WERI-Rb-1 (cell line): ENCODE data around the gene STK32C.

ENCODE experiments used
- DNase-seq: peaks from one replicate; pipeline ENCODE4 v3.0.0-alpha.2; 2020
- H3K27ac ChIP-seq: fragments of 250-450 bp; sonication (Bioruptor Pico); 2 replicates; pipeline ENCODE4 v1.5.1; 2020; ENCODE audit warnings: mild to moderate bottlenecking, moderate library complexity
- H3K27me3 ChIP-seq: fragments of 250-450 bp; sonication (Bioruptor Pico); 2 replicates; pipeline ENCODE4 v1.5.1; 2021; ENCODE audit warnings: mild to moderate bottlenecking, low read depth, moderate library complexity; ENCODE audit not compliant: insufficient read depth, severe bottlenecking
- H3K36me3 ChIP-seq: fragments of 250-450 bp; sonication (Bioruptor Pico); 2 replicates; pipeline ENCODE4 v1.5.1; 2020; ENCODE audit warnings: mild to moderate bottlenecking, moderate library complexity
- H3K4me3 ChIP-seq: 2 replicates; pipeline ENCODE4 v1.5.1; 2011; ENCODE audit warnings: low read depth, mild to moderate bottlenecking, control low read depth, low read length
- H3K9me3 ChIP-seq: fragments of 250-450 bp; sonication (Bioruptor Pico); 2 replicates; pipeline ENCODE4 v1.5.1; 2021; ENCODE audit warnings: mild to moderate bottlenecking, moderate library complexity; ENCODE audit not compliant: severe bottlenecking
- TF ChIP-seq, protein P1 (sequence below): IDR thresholded peaks from 2 replicates; pipeline ENCODE4 v1.5.1; 2011; ENCODE audit warnings: low read depth, mild to moderate bottlenecking, control low read depth, inconsistent platforms, low read length

The STK32C gene

DNA sequence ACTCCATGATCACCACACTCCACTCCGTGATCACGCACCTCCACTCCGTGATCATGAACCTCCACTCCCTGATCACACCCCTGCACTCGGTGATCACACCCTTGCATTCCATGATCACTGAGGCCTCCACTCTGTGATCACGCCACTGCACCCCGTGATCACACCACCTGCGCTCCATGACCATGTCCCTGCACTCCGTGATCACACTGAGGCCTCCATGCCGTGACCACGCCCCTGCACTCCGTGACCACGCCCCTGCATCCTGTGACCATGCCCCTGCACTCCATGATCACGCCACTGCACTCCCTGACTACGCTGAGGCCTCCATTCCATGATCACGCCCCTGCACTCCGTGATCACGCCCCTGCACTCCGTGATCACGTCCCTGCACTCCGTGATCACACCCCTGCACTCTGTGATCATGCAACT, 27.1 kb downstream of the STK32C start:
- TF ChIP-seq, protein P1, sequence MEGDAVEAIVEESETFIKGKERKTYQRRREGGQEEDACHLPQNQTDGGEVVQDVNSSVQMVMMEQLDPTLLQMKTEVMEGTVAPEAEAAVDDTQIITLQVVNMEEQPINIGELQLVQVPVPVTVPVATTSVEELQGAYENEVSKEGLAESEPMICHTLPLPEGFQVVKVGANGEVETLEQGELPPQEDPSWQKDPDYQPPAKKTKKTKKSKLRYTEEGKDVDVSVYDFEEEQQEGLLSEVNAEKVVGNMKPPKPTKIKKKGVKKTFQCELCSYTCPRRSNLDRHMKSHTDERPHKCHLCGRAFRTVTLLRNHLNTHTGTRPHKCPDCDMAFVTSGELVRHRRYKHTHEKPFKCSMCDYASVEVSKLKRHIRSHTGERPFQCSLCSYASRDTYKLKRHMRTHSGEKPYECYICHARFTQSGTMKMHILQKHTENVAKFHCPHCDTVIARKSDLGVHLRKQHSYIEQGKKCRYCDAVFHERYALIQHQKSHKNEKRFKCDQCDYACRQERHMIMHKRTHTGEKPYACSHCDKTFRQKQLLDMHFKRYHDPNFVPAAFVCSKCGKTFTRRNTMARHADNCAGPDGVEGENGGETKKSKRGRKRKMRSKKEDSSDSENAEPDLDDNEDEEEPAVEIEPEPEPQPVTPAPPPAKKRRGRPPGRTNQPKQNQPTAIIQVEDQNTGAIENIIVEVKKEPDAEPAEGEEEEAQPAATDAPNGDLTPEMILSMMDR = no peak
- Histone ChIP-seq H3K36me3 (no peaks in the 10 kb centered on the region), H3K4me3 (no peak overlapping the region), H3K9me3 (no peaks in the 10 kb centered on the region), H3K27me3 (no peaks in the 10 kb centered on the region), H3K27ac (no peak overlapping the region)
- no peak for DNase-seq

DNA sequence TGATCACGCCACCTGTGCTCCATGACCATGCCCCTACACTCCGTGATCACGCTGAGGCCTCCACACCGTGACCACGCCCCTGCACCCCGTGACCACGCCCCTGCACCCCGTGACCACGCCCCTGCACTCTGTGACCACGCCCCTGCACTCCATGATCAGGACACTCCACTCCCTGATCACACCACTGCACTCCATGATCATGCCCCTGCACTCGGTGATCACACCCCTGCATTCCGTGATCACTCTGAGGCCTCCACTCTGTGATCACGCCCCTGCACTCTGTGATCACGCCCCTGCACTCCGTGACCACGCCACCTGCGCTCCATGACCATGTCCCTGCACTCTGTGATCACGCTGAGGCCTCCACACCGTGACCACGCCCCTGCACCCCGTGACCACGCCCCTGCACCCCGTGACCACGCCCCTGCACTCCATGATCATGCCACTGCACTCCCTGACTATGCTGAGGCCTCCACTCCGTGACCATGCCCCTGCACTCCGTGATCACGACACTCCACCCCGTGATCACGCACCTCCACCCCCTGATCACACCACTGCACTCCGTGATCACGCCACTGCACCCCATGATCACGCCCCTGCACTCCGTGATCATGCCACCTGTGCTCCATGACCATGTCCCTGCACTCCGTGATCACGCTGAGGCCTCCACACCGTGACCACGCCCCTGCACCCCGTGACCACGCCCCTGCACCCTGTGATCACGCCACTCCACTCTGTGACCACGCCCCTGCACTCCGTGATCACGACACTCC, 27.7 kb downstream of the STK32C start:
- H3K36me3 ChIP-seq = no peaks in the 10 kb centered on the region
- no peak overlapping the region for H3K27ac ChIP-seq
- no peak for DNase-seq
- TF ChIP-seq, protein P1 = no peak
- H3K4me3 ChIP-seq = no peak overlapping the region
- H3K27me3 ChIP-seq = no peaks in the 10 kb centered on the region
- no peaks in the 10 kb centered on the region for H3K9me3 ChIP-seq

DNA sequence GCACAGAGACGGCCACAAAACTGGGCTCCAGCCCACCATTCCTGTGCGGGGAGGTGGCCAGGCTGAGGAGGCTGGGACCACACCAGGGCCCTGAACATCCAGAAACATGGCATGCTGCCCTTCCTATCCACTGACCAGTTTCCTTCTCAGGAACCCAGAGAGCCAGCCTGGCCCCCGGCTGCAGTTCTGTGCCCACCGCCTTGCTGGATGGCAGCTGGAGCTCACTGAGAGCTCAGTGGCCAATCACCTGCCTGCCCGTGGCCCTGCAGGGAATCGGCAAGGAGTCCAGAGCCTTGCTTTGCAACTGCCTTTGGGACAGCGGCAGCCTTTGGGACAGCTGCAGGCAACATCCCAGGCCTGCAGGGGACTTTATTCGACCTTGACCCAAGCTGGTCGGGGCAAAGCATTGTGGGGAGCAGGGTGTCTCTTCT, 30.4 kb downstream of the STK32C start:
- TF ChIP-seq, protein P1 = no peak
- no peaks in the 10 kb centered on the region for H3K9me3 ChIP-seq
- H3K4me3 ChIP-seq = no peak overlapping the region
- H3K27ac ChIP-seq = no peak overlapping the region
- no peaks in the 10 kb centered on the region for H3K36me3 ChIP-seq
- no peaks in the 10 kb centered on the region for H3K27me3 ChIP-seq
- DNase-seq = no peak

DNA sequence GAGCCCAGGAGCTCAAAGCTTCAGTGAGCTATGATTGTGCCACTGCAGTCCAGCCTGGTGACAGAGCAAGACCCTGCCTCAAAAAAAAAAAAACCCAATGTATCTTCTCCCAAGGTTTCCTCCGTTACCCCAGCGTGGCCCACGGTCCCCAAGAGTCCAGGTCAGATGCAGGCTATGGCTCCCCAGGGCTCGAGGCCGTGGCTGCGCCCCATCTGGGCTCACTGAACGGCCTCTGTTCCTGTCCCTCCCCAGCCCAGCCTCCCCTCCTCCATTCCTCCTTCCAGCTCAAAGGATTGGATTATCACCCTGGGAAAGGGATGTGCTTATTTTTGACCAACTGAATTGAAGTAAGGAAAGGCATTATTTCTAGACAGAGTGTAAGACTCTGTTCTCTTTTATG, 31.0 kb downstream of the STK32C start:
- Histone ChIP-seq H3K36me3 (no peaks in the 10 kb centered on the region), H3K9me3 (no peaks in the 10 kb centered on the region), H3K27me3 (no peaks in the 10 kb centered on the region), H3K27ac (no peak overlapping the region), H3K4me3 (no peak overlapping the region)
- DNase-seq = no peak
- TF ChIP-seq, protein P1 = no peak

DNA sequence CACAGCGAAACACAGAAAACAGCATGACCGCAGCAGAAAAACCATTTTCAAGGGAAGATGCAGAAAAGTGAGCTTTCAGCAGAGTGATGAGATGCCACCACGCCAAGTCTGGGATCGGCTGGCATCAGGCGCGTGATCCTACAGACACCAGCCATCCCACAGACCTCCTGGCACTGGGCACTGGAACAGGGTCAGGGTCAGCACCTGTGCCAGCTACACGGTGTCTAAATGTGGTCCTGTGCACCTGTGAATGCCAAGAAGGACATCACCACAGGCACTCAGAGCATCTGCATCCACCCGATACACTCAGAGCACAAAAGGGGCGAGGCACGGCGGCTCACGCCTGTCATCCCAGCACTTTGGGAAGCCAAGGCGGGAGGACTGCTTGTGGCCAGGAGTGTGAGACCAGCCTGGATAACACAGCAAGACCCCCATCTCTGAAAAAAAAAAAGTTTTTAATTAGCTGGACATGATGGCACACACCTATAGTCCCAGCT, 31.5 kb downstream of the STK32C start:
- Histone ChIP-seq H3K27me3 (no peaks in the 10 kb centered on the region), H3K27ac (no peak overlapping the region), H3K36me3 (no peaks in the 10 kb centered on the region), H3K9me3 (no peaks in the 10 kb centered on the region), H3K4me3 (no peak overlapping the region)
- TF ChIP-seq, protein P1 = no peak
- no peak for DNase-seq
